Astrocyte (in vitro differentiated cells and primary cell): ENCODE results near the gene IMP4. TPM values are rescaled to one million over a fixed set of nuclear protein-coding genes. Genes with fewer than 3 reads are reported as not detected.

Experiments
- DNase-seq: peaks from one replicate; pipeline ENCODE4 v3.0.0-alpha.2; 2010; ENCODE audit warnings: low read depth
- FAIRE-seq: peaks from 2 replicates; lab custom pipeline; 2011; peaks lifted over from hg19 to GRCh38; lab: Jason Lieb, UNC
- H2AFZ ChIP-seq: 2 replicates; pipeline ENCODE4 v1.6.0; 2012; ENCODE audit warnings: low read depth, low read length, inconsistent platforms
- H3K27ac ChIP-seq: 2 replicates; pipeline ENCODE4 v1.5.1; 2011; ENCODE audit warnings: low read depth, low read length, inconsistent platforms
- H3K27me3 ChIP-seq: 2 replicates; pipeline ENCODE4 v1.6.0; 2011; ENCODE audit warnings: low read length, inconsistent platforms; ENCODE audit not compliant: insufficient read depth
- H3K36me3 ChIP-seq: 2 replicates; pipeline ENCODE4 v1.5.1; 2011; ENCODE audit warnings: low read length, inconsistent platforms; ENCODE audit not compliant: insufficient read depth
- H3K4me1 ChIP-seq: 2 replicates; pipeline ENCODE4 v1.5.1; 2011; ENCODE audit warnings: low read length, inconsistent platforms; ENCODE audit not compliant: insufficient read depth
- H3K4me2 ChIP-seq: 2 replicates; pipeline ENCODE4 v1.6.0; 2012; ENCODE audit warnings: low read length, inconsistent platforms
- H3K4me3 ChIP-seq: 2 replicates; pipeline ENCODE4 v1.5.1; 2011; ENCODE audit warnings: low read depth, mild to moderate bottlenecking, low read length, inconsistent platforms; ENCODE audit not compliant: insufficient read depth
- H3K79me2 ChIP-seq: 2 replicates; pipeline ENCODE4 v1.6.0; 2012; ENCODE audit warnings: mild to moderate bottlenecking, low read length, inconsistent platforms; ENCODE audit not compliant: insufficient read depth
- H3K9ac ChIP-seq: 2 replicates; pipeline ENCODE4 v1.6.0; 2012; ENCODE audit warnings: mild to moderate bottlenecking, low read length, inconsistent platforms
- H3K9me3 ChIP-seq: 2 replicates; pipeline ENCODE4 v1.5.1; 2012; ENCODE audit warnings: low read depth, mild to moderate bottlenecking, low read length, inconsistent platforms; ENCODE audit not compliant: insufficient read depth
- H4K20me1 ChIP-seq: 2 replicates; pipeline ENCODE4 v1.6.0; 2012; ENCODE audit warnings: low read length, inconsistent platforms; ENCODE audit not compliant: insufficient read depth
- H3K27ac Mint-ChIP-seq: one replicate; pipeline ENCODE4 v1.8.0; 2021; ENCODE audit warnings: mild to moderate bottlenecking, mixed read lengths; ENCODE audit not compliant: unreplicated experiment
- H3K27me3 Mint-ChIP-seq: one replicate; pipeline ENCODE4 v1.8.0; 2021; ENCODE audit warnings: low read depth, mixed read lengths; ENCODE audit not compliant: unreplicated experiment
- H3K36me3 Mint-ChIP-seq: one replicate; pipeline ENCODE4 v1.8.0; 2021; ENCODE audit warnings: low read depth, mixed read lengths; ENCODE audit not compliant: unreplicated experiment
- H3K4me1 Mint-ChIP-seq: one replicate; pipeline ENCODE4 v1.8.0; 2021; ENCODE audit warnings: low read depth, mixed read lengths; ENCODE audit not compliant: unreplicated experiment
- H3K4me3 Mint-ChIP-seq: one replicate; pipeline ENCODE4 v1.8.0; 2021; ENCODE audit warnings: mild to moderate bottlenecking, moderate library complexity, mixed read lengths; ENCODE audit not compliant: unreplicated experiment
- H3K9me3 Mint-ChIP-seq: one replicate; pipeline ENCODE4 v1.8.0; 2021; ENCODE audit warnings: mild to moderate bottlenecking, mixed read lengths; ENCODE audit not compliant: unreplicated experiment
- EZH2 ChIP-seq: IDR thresholded peaks from 2 replicates; pipeline ENCODE4 v1.6.1; 2012; ENCODE audit warnings: mild to moderate bottlenecking, low read length, inconsistent platforms; ENCODE audit not compliant: insufficient read depth
- total RNA-seq: library from RNA; stranded (reverse); gene quantifications from 2 replicates; pipeline ENCODE4 v1.2.1, GENCODE V29; 2021
- TF ChIP-seq, protein P1 (sequence below): IDR thresholded peaks from 2 replicates; pipeline ENCODE4 v1.5.1; 2011; ENCODE audit warnings: low read depth, mild to moderate bottlenecking, inconsistent platforms, low read length, moderate library complexity; ENCODE audit not compliant: insufficient read depth

The IMP4 gene
- total RNA-seq, 1 donor from 2014 or later = 65.5 TPM

GRCh38 chr2:130363479-130363878 is 20.8 kb downstream of the IMP4 start:
- H3K4me3 Mint-ChIP-seq = no peak overlapping the region
- Histone ChIP-seq H3K4me3 (no peak overlapping the region), H2AFZ (no peak overlapping the region), H3K36me3 (no peaks in the 10 kb centered on the region), H3K4me2 (no peak overlapping the region), H3K9ac (no peak overlapping the region), H3K27me3 (no peaks in the 10 kb centered on the region), H3K27ac (no peak overlapping the region), H4K20me1 (no peaks in the 10 kb centered on the region), H3K79me2 (no peaks in the 10 kb centered on the region), H3K9me3 (no peaks in the 10 kb centered on the region), H3K4me1 (no peaks in the 10 kb centered on the region)
- no peak for TF ChIP-seq EZH2
- TF ChIP-seq, protein P1, sequence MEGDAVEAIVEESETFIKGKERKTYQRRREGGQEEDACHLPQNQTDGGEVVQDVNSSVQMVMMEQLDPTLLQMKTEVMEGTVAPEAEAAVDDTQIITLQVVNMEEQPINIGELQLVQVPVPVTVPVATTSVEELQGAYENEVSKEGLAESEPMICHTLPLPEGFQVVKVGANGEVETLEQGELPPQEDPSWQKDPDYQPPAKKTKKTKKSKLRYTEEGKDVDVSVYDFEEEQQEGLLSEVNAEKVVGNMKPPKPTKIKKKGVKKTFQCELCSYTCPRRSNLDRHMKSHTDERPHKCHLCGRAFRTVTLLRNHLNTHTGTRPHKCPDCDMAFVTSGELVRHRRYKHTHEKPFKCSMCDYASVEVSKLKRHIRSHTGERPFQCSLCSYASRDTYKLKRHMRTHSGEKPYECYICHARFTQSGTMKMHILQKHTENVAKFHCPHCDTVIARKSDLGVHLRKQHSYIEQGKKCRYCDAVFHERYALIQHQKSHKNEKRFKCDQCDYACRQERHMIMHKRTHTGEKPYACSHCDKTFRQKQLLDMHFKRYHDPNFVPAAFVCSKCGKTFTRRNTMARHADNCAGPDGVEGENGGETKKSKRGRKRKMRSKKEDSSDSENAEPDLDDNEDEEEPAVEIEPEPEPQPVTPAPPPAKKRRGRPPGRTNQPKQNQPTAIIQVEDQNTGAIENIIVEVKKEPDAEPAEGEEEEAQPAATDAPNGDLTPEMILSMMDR = no peak
- peaks cover 2% of the 10 kb centered on the region for H3K27me3 Mint-ChIP-seq
- peaks cover 5% of the 10 kb centered on the region for H3K9me3 Mint-ChIP-seq
- H3K4me1 Mint-ChIP-seq = no peaks in the 10 kb centered on the region
- DNase-seq (no peak), FAIRE-seq (no peak)
- peaks cover 4% of the 10 kb centered on the region for H3K36me3 Mint-ChIP-seq
- H3K27ac Mint-ChIP-seq = no peak overlapping the region

GRCh38 chr2:130365075-130365474 is 22.4 kb downstream of the IMP4 start:
- Mint-ChIP-seq H3K4me3 (no peak overlapping the region), H3K9me3 (peaks cover 6% of the 10 kb centered on the region), H3K27ac (no peak overlapping the region), H3K4me1 (no peaks in the 10 kb centered on the region), H3K27me3 (no peaks in the 10 kb centered on the region), H3K36me3 (peaks cover 5% of the 10 kb centered on the region)
- no peak for DNase-seq
- Histone ChIP-seq H3K9me3 (no peaks in the 10 kb centered on the region), H3K79me2 (no peaks in the 10 kb centered on the region), H3K9ac (no peak overlapping the region), H4K20me1 (no peaks in the 10 kb centered on the region), H2AFZ (no peak overlapping the region), H3K4me1 (no peaks in the 10 kb centered on the region), H3K4me3 (no peak overlapping the region), H3K36me3 (no peaks in the 10 kb centered on the region), H3K4me2 (no peak overlapping the region), H3K27ac (no peak overlapping the region), H3K27me3 (no peaks in the 10 kb centered on the region)
- FAIRE-seq = no peak
- no peak for TF ChIP-seq EZH2
- TF ChIP-seq, protein P1 = no peak

DNA sequence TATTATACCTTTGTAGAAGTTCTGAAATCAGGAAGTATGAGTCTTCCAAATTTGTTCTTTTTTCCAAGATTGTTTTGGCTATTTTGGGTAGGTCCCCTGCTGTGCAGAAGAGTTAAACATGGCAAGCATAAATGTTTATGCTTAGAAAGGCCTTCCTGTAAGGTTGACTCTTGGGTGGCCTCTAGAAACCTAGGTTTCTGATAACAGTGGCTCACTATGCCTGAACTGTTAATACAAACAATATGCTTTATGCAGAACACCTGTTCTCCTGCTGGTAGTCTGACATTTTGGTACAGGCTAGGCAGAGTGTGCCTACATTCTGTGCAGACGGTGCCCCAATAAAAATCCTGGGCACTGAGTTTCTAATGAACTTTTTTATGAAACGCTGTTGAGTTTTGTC is 23.3 kb downstream of the IMP4 start:
- FAIRE-seq (no peak), DNase-seq (no peak)
- no peak overlapping the region for H3K4me3 Mint-ChIP-seq
- Histone ChIP-seq H4K20me1 (no peaks in the 10 kb centered on the region), H3K27ac (no peak overlapping the region), H3K79me2 (no peaks in the 10 kb centered on the region), H3K9me3 (no peaks in the 10 kb centered on the region), H3K4me1 (no peaks in the 10 kb centered on the region), H3K4me2 (no peak overlapping the region), H2AFZ (no peak overlapping the region), H3K27me3 (no peaks in the 10 kb centered on the region), H3K36me3 (no peaks in the 10 kb centered on the region), H3K4me3 (no peak overlapping the region), H3K9ac (no peak overlapping the region)
- H3K27me3 Mint-ChIP-seq = no peaks in the 10 kb centered on the region
- H3K36me3 Mint-ChIP-seq = peaks cover 8% of the 10 kb centered on the region
- no peak for TF ChIP-seq EZH2
- TF ChIP-seq, protein P1 = no peak
- H3K9me3 Mint-ChIP-seq = peaks cover 2% of the 10 kb centered on the region
- no peak overlapping the region for H3K27ac Mint-ChIP-seq
- peaks cover 2% of the 10 kb centered on the region for H3K4me1 Mint-ChIP-seq
